COLO668 (cell line): ENCODE results near the gene BBS9.

ENCODE experiments used
- DNase-seq: peaks from one replicate; lab custom pipeline; 2025; ENCODE audit not compliant: unreplicated experiment; lab: John Stamatoyannopoulos, UW

BBS9 gene

DNA sequence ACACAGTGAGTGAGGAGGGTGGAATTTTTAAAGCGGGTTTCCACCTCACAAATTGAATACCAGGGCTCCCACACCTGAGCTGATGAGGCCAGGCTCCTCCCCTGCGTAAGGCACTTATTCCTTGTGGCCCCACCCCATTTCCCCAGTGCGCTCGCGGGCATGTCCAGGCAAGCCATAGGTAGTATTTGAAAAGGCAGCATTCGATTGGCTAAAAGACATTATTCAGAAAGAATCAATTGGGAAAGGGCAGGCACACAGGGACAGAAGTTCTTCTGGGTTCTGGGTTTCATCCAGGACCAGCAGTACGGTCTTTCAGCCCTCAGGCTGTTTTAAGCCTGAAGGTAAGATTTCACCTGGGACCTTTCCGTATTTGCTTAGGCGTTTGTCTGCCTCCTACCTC, 222.3 kb downstream of the BBS9 start:
- no peak for DNase-seq

DNA sequence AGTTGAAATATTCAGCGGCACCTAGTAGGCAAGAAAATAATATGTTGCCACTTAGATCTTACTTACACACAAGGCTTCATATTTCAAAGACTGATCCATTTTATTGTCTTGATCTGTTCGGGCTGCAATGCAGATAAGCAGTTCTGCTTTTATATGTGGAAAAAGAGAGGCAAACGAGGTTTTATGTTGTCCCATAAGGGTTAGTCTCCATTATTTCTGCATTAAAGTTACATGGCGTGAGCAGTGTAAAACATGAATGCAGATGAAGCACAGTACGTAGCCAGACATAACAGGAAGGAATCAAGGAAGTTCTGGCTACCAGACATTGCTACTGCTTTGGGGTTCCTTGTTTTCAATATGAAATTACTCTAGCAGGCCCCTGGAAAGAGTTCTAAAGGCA, 224.8 kb downstream of the BBS9 start:
- DNase-seq, result no peak

DNA sequence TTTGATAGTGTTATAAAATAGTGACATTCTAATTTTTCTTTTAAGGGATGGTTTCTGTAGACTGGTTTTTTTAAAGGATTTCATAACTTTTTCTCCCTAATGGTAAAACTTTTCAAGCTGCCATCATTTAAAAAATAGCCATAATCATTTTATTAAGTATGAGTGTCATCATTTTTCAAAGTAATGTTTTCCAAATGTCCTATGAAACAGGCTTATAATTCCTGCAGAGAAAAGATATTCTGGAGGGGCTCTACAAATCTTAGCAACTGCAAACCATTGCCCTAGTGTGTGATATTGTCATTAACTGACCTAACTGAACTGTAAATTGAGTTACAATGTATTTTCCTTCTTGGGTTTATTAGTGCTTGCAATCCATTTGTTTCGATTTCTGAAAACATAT, 226.0 kb downstream of the BBS9 start:
- DNase-seq, result no peak

DNA sequence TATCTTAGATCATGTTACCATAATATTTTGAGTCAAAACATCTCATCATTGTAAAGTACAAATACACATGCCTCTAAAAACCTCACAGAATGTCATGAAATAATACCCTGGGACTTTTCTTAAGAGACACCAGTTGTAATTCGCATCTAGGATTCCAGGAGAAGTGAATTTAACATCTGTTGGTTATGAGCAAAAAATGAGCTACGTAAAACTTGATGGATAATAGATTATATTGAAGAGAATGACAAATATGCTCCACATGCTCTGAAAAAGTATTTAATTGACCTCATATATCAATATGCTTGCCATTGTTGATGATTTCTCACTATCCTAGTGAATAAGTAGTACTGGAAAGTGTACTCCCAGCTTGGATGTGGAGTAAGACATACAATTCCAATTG, 227.0 kb downstream of the BBS9 start:
- no peak for DNase-seq

DNA sequence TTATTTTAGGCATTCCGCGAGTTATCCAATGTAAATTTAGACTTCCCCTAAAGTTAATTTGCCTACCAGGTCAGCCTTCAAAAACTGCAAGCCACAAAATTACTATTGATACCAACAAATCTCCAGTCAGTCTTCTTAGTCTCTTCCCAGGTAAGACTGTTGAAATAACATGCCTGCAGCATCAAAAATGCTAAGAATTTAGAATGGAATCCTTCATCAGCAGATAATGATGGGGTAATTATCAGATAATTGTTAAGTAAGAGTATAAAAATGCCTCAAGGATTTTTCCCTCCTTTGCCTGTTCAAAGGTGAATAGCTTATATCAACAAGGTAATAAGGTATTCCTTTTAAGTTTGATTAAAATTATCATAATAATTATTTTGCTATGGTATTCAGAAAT, 228.5 kb downstream of the BBS9 start:
- DNase-seq, result no peak

DNA sequence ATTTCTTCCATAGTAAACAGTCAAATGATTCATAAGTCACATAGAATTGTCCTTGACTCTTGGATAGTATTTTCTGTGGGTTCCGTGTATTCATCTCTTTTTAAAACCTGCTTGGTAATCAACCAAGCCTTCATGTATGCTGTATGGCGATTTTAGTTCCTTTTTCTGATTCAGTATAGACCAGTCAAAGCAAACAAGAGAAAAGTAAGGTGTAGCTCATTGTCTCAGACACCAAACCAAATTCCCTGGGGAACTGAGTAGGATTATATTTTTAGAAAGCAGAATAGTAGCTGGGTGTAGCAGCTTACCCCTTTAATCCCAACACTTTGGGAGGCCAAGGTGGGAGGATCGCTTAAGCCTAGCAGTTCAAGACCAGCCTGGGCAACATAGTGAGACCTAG, 240.5 kb downstream of the BBS9 start:
- DNase-seq, result no peak

DNA sequence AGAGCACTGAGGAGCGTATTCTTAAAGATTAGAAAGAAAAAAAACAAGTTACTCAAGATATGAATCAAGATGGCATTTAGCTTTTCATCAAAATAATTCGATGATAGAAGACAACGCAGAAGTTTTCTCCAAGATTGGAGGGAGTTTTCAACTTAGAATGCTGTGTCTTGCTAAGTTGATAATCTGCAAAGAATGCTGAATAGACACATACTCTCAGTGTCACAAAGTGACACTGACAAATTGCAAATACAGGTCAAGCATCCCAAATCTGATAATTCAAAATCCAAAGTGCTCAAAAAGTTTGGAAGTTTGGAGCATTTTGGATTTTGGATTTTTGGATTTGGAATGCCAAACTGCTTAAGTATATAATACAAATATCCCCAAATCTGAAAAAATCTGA, 243.8 kb downstream of the BBS9 start:
- no peak for DNase-seq

DNA sequence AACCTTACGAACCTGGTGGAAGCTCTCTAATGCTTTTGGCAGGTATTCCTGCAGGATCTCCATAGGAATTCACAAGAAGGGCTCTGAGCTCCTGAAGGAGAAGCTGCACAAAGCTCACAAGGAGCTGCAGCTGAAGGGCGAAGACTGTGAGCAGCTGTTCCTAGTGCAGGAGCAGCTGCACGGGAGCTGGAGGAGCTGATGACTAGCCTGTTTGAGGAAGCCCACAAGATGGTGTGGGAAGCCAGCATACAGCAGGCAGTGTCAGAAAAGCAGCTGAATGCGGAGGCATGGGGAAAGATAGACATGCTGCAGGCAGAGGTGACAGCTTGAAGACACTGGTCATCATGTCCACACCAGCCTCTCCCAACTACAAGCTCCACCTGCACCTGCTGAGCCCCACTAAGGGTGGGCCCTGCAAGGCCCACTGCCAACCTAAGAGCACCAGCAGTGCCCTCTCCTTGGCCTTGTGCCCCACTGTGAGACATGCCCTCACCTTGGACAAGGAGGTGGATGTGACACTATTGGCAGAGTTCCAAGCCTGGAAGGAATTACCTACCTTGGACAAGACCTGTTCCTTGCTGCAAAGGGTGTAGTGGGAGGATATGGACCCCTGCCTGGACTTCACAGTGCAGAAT, 250.6 kb downstream of the BBS9 start:
- DNase-seq, result no peak

DNA sequence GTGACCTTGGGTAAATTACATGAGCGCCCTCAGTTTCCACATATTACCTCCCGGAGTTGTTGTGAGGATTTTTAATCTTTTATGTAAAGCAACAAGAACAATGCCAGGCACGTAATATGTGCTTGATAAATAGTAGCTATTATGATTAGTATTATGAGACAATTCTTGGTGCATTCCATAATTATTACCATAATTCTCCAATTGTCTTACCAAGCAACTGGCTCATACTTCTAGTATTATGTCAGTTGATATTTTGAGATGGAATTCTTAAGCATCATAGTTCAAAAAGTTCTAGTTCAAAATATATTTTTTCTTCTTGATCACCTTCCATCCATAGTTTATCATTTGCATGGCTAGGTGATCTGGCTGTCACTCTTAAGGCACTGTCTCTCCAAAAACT, 259.0 kb downstream of the BBS9 start:
- DNase-seq, result no peak

DNA sequence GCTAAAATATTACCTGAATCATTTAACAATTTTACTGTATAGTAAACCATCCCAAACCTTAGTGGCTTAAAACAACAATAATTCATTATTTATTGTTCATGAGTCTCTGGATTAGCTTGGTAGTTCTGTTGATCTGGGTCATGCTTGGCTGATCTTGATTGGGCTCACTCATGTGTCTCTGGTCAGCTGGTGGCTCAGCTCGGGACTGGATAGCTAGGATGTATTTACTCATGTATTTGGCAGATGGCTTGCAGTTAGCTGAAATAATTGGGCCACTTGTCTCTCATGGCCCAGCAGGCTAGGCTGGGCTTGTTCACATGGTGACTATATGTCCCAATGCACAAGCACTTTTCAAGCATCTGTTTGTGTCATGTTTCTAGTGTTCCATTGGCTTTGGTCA, 262.8 kb downstream of the BBS9 start:
- DNase-seq, result peak; percentile 96

DNA sequence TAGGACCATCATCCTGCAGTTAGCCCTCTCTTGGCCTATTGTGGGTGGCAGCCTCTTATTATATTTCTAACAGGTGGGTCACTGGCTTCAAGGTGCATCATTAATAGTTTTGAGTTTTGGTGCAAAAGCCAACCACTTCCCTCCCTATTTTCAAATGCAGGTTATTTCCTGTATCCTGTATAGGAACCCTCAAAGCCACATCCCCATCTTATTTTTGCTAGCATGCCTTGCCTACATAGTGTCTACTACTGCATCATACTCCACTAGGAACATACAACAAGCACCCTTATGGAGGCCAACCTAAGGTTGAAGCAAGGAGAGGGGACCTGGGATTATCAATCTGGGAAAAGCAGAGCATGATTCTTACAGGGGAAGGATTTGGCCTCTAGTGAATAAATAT, 264.4 kb downstream of the BBS9 start:
- no peak for DNase-seq

DNA sequence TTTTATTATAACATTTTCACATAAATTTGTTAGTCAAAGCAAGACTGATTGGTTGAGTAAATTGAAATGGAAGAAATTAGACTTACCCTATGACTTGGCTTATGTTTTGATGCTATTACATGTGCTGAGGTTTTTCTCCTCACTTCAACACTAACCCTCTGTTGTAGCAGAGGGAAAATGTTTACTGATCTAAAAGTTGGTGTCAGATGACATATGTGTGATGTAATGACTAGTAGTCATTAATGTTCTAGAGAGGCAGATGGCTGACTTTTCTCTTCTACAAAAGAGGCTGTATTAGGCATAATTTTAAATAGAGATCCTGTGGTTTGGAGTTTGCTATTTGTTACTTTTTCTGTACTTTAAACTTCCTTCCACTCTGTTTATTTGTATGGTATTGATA, 266.0 kb downstream of the BBS9 start:
- DNase-seq, result no peak

DNA sequence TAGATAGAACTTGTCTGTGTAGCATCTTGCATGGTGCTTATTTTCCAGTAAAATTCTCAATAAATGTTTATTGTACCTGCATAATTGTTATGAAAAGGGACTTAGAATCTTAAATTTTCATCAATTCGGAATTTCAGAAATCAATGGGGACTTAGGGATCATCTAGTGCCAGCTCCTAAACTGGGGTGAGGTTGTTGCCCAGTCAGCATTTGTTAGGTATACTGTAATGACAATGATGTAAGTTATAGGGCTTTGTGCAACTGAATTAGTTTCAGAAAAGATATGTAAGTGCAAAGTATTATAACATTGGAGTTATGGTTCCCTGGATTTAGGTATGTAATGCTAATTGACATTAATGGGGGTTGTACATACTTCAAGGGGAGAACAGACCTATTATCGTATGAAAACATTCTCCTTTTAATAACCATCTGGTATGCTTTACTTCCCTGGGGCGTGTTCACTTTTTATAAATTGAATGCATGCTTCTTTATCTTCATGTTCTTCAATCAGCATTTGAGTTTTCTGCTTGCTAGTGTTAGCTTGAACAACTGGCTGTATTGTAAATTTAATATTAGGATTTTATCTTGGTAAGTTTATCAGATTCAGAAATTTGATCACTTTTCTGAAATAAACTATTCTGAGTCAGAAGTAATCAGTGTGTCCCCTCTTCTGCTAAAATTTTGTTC, 270.3 kb downstream of the BBS9 start:
- no peak for DNase-seq

DNA sequence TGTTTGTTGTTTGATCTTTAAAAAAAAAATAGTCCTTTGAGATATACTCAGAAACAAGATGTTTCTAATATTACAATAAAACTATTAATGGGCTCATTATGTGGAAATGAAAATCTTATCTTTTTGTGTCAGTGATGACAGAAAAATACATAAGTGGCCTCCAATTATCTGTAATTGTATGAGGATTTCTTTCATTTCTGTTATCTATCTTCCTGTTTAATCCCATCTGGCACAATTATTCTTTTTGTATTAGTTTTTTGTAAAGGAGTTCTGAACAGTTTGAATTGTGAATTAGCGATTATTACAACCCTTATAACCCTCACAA, 270.8 kb downstream of the BBS9 start:
- DNase-seq, result no peak

DNA sequence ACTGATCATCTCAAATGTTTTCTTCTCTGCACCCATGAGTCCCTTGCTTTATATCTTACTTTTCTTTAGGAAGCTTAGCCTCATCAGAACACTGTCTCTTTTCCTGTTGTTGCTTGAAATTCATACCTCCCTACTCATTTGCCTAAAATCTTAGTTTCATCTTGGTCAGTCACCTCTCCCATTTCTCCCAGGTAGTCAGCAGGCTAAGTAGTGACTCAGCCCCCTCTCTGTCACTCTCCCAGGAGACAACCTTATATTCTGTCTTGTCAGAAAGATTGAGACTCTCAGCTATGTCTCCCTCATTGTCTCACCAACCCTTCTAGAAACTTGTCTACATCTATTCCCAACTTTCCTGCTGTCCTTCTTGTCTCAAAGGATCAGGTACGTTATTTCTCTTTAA, 280.9 kb downstream of the BBS9 start:
- no peak for DNase-seq

DNA sequence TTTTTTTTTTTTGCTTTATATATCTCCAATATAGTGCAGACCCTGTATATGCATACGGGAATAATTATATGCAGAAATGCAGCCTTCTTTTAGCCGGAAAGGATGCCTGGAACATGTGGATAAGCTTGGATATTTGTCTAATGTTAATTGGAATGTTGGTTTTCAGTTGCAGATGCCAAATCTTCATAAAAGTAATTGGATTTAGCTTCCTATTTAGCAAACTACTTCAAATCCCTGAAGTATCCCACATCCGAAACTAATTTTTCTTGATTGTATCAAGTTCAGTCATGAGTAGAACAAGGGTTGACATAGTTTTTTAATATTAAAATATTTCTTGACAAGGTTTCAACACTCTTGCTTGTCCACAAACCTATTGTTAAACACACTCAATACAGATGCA, 281.7 kb downstream of the BBS9 start:
- no peak for DNase-seq

DNA sequence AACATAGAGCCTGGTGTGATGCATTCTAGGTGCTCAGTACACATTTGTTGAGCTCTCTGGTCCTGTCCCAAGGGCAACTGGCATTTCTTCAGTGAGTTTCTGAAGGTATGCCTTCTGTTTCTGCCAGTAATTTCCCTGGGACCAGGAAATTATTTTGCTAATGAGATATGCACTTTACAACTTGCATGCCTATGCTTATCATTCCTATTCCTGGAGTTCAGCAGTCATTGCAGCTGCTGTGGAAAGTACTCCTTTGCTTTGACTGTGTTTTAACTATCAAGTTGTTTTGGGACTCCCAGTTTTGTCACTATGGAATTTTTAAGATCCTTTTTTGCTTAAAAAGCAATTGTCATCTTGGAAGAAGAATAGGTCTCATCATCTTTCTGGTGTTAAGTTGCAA, 283.0 kb downstream of the BBS9 start:
- DNase-seq, result no peak

DNA sequence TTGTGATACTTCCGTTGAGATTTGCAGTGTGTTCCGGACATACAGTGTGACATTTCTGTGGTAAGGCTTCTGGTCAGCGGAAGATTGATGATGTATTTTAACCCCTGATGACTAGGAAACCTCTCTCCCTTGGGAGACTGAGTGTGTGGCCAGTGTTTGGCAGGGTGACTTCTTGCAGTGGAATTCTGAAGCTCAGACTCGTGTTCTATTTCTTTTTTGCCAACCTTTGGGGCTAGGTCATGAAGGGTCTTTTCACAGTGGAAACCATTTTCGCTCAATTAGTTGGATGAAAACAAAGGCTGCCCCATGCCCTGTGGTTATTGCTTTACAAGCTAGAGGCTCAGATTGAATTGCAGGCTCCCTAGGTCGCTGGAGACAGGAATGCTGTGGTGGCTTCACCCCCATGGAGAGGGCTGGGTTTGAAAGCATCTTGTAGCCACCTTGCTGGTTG, 288.9 kb downstream of the BBS9 start:
- no peak for DNase-seq

DNA sequence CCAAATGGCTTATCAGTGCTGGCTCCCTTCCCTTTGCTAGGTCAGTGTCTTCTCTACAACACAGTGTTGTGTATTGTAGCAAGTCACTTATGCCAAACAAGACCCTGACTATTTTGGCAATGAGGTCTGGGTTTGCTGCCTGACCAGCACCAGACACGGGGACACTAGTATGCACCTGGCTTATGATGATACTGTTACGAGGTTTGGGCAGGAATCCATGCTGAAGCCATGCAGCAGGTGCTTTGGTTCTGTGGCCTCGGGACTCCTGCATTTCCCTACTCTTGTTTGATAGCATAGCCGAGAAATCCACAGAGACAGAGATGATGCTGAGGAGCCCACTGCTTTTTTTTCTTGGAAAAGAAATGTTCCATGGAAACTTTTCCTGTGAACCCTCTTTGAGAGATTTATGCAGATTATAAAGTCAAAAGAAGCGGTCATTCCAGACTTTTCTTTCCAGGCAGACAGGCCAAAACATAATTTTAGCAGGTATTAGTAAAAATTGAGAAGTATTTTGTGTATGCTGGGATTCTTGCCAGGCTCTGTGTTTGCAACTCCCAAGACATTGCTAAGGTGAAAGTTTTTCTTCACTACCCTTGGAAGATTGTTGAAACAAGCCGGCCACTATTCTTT, 291.1 kb downstream of the BBS9 start:
- DNase-seq, result no peak

DNA sequence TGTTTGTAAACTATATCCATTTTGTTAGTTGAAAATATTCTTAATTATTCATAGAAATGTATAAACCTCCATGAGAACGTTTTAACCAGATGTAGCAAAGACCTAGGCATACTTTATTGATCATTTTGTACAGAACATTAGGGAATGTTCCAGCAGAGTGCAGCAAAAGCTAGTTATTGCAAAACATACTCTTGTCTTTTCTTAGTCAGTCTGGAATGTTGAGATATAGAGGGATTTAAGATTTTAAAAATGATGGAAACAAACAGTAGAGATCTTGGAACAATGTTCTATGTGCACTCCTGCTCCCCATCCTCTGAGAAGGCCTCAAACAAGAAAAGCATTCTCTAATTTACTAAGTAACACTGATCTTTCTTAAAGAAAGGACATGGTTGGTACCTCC, 292.1 kb downstream of the BBS9 start:
- DNase-seq, result no peak

DNA sequence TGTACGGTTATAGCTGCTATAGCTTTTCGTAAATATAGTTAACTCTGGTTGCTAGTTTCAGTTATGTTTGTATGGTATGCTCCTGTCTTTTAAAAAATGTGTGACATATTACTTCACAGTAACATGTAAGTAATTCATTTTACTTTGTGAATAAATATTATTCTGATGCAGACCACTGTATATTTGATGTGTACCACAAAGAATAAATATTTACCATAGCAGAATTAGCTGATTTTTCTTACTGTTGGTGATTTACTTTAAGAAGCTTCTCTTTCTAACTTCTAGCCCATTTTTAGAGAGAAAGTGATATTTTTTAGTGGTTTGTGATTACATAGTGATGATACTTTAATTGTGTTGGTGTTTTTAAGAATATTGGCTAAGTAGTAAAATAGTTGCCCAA, 292.8 kb downstream of the BBS9 start:
- no peak for DNase-seq

DNA sequence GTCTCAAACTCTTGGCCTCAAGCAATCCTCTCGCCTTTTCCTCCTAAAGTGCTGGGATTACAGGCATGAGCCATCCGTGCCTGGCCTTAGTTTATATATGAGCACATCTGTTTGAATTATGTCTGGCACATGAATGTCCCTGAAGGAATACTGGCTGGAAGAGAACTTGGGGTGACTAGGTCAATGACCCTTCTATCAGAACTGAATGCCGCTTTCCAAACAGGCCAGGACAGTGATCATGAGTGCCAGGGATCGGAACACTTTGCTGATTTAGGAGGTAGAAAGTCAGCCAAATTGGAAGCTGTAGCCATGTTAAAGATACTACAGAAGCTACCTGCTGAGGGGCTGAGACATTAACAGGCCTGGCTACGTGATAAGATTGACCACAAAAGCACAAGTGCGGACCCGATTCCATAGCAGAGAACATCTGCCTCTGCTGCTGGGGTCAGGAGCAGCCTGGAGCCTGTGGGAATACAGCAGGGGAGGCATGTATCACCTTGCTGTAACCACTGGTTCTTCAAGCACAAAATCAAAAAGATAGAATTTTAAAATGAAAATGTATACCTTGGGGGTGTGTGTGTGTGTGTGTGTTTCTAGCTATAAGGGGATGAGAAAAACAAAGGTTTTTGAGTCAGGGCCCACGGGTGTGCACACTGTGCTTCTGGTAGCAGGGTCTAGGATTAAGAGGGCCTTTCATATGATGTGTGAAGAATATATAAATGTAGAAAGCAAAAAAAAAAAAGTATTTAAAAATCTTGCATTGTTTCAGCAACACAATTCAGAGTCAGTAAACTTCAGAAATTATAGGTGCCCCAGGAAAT, 293.7 kb downstream of the BBS9 start:
- no peak for DNase-seq
